Activated CD8-positive, alpha-beta memory T cell treated with anti-CD3 and anti-CD28 coated beads for 4 hours (primary cell): ENCODE data around the gene BAZ1A.
"Not testable (repeated sequence)": the region's sequence is repeated elsewhere in the genome, so short reads cannot be mapped to it uniquely, and the experiment has no call there.

Source experiments
- DNase-seq, 2 donors: peaks; one replicate each; pipeline ENCODE4 v3.0.0-alpha.2; 2020; ENCODE audit warnings: low read depth in 2 of 2

Gene BAZ1A

DNA sequence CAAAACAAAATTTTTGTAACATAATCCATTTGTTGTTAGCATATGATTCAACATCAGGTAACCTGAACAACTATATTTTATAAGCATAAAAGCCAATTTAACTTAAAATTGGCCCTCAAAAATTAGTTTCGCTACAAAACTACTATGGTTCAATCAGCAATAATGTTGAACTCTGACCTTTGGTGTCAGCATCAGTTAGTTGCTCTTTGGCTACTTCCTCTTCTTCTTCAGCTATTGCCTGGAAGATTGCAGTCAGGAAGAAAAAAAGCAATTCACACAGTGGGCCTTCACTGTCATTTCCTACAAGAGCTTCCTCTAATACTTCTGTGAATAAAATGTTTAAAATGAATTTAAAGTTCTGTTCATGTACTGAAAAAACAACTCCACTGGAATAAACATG lies 82.6 kb downstream of the BAZ1A start:
- DNase-seq: no peak

DNA sequence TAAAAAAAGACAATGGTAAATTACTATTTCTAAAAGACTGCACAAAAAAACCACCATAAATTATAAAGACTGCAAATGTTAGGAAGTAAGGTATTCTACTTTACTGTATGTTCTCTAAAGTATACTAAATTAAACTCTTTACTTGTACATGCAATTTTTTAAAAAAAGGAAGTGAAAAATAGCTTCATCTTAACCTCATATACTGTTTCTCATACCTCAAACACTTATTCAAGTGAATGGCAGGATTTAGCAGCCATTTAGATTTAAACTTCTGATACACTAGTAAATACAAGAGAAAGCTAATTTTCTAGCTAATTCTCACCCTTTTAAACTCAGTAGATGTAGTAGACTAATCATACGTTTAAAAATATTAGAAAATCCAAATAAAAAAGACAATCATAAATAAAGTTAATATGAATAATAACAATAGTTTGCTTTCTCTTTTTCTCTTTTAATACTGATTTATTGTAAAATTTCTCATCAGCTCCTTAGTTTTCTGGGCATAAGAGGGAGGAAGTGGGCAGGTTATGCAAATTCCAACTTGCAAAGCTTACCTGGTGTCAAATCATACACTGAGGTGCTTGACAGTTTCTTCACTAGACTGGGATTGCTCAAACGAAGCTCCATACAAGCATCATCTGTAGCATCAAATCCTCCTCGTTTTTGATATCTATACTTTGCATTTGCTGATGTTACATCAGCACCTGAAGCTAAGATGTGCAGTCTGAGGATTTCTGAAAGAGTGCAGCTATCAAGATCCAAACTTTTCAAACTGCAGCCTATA lies 89.7 kb downstream of the BAZ1A start:
- DNase-seq: no peak

DNA sequence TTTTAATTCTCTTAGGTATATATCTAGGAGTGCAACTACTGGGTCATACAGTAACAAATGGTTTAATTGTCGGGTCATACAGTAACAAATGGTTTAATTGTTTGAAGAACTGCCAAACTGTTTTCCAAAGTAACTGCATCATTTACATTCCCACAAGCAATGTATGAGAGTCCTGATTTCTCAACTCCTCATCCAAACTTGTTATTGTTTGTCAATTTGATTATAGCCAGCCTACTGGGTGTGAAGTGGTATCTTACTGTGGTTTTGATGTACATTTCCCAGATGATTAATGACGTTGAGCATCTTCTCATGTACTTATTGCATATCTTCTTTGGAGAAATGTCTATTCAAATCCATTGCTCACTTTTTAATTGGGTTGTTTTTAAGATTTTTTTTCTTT lies 93.1 kb downstream of the BAZ1A start:
- no peak for DNase-seq

DNA sequence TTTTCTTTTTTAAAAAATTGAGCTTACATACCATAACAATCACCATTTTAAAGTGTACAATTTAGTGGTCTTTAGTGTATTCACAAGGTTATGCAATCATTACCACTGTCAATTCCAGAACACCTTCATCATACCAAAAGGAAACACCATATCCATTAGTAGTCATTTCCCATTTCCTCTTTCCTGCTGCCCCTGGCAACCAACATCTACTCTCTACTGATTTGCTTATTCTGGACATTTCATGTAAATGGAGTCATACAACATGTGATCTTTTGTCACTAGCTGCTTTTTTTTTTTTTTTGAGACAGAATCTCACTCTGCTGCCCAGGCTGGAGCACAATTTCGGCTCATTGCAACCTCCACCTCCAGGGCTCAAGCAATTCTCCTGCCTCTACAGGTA lies 93.9 kb downstream of the BAZ1A start:
- DNase-seq: no peak

DNA sequence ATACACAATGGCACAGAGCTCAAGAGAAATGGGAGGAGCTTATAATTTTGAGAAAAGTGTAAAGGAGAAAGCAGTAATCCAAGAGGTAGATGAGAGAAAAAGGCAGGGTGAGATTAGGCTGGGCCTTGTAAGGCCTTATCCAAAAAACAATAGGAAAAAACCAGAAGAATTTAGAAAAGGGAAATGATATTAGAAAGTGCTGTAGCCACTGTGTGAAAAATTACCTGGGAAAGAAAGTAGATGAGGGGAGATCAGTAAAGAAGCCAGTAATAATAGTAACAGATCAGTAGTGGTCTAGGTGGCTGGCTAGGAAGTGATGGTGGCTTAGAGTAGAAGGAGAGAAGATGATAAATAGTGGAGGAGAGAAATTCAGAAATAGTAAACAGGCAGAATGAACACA lies 94.5 kb downstream of the BAZ1A start:
- DNase-seq: no peak

DNA sequence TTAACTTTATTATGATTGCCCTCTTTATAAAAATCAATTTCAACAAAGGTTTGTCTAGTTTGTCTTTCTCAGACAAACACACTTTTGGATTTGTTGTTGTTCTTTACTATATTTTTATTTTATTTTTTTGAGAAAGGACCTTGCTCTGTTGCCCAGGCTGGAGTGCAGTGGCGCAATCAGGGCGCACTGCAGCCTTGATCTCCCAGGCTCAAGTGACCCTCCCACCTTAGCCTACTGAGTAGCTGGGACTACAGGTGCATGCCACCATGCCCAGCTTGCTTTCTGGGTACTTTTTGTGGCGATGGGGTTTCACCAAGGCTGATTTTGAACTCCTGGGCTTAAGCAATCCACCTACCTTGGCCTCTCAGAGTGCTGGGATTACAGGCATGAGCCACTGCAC lies 96.4 kb downstream of the BAZ1A start:
- no peak for DNase-seq

DNA sequence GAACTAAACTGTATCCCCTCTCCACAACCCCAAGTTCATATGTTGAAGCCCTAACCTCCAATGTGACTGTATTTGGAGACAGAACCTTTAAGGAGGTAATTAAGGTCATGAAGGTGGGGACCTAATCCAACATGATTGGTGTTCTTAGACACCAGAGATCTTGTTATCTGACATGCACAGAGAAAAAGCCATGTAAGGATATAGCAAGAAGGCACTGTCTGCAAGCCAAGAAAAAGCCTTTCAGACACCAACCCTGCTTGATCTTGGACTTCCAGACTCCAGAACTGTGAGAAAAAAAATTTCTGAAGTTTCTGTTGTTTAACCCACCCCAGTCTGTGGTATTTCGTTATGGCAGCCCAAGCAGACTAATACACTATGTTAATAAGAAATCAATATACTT lies 98.5 kb downstream of the BAZ1A start:
- no peak for DNase-seq

DNA sequence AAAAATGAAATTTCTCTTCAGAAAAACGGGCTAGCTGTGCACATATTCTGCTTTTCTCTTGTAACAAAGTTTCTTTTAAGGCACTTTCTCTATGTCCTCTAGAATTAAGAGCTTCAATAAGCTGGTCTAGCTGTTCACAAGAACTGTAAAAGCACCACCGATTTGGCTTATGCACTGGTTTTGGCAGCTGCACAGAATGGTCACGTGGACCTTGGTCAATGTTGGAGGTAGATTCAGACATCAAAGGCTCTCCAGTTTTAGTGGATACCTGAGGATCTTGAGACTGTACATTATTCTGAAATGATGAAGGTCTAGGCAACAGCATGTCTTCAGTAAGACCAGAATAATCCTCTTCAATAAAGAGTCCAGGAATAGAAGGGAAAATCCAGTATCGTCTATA lies 99.2 kb downstream of the BAZ1A start:
- no peak for DNase-seq

DNA sequence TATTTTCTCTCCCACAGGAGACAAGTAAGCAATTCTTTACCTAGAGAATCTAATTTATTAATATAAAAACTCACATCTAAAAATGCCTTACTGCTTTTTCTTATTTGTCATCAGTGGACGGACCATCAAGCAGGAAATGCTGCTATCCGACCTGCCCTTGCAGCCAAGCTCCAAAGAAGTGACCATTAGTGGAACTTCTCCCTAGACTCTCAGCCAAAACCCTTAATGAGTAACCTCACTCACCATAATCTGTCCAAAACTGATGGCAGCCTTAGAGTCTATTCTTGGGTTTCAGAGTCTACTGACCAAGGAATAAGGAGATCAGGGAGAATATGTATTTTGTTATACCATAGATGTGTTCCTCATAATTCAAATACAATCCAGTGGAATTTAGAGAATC lies 99.8 kb downstream of the BAZ1A start:
- DNase-seq: no peak

DNA sequence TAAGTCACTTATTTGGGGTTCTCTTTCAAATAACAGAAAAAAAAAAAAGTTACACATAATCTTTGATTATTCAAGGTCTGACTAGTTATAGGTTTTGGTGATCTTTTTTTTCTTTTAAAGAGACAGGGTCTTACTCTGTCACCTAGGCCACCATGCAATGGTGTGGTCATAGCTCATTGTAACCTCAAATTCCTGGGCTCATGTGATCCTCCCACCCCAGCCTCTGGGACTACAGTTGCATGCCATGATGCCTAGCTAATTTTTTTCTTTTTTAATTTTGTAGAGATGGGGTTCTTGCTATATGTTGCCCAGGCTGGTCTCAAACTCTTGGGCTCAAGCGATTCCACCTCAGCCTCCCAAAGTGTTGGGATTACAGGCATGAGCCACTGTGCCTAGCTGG lies 104.3 kb downstream of the BAZ1A start:
- no peak for DNase-seq

DNA sequence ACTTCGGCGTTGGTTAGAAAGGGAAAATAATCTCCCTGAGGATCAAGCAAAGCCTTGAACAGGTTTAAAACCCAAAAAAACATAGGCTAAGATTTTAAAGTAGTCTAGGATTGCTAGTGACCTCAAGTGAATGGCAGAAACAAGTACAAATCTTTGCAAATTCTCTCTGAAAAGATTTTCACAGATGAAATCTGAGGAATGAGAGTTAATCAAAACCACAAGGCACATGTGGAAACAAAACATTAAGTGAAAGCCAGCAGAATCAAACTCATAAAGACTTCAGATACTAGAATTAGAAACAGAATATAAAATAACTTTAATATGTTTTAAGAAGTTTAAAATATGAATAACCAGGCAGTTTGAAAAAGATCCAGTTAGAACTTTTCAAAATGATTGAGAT lies 108.6 kb downstream of the BAZ1A start:
- no peak for DNase-seq

DNA sequence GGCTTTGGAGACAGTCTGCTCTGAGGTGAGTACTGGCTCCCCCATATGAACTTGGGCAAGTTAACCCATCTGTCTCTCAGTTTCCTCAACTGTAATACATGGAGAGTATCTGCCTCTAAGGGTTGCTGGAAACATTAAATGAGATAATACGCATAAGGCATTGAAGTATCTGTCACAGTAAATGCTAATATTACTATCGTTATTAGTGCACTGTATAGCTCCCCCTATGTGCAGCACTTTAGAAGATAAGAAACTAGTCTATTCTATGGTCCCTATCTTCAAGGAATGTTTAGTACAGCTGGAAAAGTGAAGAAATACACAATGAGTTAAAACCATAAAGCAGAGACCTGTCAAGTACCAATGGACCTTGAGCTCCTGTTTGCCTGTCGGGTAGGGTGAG lies 109.1 kb downstream of the BAZ1A start:
- DNase-seq: no peak

DNA sequence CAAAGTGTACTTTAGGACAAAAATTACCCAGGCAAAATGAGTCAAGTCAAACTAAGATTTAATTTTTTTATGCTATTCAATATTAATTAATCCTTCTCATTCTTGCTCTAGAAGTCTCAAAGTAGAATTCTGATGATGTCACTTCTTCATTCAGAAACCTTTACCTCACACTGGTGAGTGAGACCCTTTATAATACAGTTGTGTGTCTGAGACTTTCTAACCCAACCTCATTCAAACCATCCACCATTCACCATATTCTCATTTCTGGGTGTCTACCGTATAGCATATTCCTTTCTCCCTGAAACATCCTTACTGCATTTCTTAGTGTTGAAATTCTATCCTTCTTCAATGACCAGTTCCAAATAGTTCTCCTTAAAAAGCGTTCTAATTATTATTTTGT lies 119.9 kb downstream of the BAZ1A start:
- DNase-seq: no peak

DNA sequence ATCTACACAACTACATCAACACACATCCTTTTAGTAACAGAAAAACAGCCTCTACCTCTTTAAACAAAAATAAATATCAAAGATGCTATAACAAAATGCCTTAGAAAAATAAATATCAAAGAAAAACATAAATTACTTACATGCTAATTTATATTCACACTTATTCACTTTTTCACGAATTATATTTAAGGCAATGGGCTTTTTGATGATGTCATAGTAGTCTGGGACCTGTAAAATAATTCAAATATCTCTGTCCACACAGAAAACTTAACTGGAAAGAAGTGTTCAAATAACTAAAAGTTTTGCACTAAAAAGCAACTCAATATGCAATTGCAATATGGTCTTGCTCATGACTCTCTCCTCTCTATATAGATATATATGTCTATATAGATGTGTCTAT lies 120.5 kb downstream of the BAZ1A start:
- DNase-seq: no peak

DNA sequence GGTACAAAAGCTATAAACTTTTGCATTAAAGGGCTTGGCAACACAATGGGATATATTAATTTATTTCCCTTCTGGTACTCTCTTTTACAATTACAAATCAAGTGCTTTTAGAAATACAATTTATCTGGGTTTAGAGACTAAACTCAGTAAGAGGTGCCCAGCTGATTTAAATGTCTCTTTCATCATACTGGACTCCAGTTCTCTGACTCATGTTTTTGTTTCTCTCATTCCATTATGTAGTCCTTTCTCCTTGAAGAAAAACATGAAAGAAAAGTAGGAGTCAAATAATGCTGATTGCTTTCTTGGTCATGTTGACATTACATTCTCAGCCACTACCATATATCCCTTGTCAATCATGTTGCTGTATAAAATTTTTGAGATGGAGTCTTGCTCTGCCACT lies 124.5 kb downstream of the BAZ1A start:
- DNase-seq: no peak

DNA sequence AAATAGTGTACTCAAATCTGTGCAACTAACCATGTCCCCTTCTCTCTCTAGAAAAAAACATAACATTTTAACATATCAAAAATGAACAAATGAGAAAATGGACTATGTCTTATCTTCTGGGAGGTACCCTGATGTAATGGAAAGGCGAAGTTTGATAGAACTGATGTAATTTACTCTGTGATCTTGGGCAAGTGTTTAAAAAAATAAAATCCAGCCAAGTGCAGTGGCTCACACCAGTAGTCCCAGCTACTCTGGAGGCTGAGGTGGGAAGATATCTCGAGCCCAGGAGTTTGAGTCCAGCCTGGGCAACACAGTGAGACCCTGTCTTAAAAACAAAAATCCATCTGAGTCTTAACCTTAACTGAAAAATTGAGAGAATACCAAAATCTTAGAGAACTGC lies 124.9 kb downstream of the BAZ1A start:
- no peak for DNase-seq

DNA sequence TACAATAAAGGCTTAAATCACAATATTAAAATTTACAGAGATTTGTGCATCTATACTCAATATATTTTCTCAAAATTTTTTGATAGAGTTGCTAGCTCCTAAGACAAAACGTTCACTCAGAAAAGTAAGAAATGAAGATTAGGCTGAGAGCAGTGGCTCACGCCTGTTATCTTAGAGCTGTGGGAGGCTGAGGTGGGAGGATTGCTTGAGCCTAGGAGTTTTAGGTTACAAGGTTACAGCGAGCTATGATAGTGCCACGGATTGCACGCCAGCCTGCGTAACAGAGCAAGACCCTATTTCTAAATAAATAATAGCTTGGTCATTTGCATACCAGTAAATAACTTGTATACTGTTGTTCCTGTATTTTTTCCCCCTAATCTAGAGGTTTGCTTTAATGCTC lies 125.8 kb downstream of the BAZ1A start:
- no peak for DNase-seq

DNA sequence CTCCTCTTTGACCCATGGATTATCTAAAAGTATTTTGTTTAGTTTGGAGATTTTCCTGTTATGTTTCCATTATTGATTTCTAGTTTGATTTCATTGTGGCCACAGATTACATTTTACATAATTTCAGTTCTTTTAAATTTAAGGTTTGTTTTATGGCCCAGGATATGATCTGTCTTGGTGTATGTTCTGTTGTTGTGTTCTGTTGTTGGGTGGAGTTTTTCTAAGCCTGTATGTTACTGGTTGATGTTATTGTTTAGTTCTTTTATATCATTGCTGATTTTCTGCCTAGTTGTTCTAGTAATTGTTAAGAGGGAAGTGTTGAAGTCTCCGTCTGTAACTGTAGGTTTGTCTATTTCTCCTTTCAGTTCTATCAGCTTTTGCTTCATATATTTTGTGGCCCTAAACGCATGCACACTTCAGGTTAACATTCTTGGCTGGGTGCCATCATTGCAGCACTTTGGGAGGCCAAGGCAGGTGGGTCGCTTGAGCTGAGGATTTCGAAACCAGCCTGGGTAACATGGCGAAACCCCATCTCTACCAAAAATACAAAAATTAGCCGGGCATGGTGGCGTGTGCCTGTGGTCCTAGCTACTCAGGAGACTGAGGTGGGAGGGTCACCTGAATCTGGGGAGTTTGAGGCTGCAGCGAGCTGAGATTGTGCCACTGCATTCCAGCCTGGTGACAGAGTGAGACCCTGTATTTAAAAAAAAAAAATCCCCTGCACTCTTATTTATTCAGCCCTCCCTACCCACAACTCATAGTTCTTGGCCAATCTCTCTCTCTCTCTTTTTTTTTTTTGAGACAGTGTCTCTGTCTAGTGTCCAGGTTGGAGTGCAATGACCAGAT lies 132.7 kb downstream of the BAZ1A start:
- no peak for DNase-seq

DNA sequence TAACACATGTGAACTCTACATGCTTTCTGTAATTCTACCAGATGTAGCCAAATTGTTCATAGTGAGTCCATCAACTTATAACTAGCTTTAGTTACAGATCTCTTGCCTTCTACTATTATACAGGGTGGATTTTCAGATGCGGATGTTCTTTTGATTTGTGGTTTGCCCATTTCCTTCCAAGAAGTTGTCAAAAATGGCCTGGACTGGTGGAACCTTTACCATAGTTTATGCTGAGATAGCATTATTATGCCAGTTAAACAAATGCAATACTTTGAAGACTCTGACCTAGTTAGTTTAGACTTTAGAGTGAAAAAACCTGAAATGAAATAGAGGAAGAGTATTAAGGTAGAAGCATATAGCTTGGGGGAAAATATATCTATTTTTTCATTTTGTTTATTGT lies 133.3 kb downstream of the BAZ1A start:
- DNase-seq: no peak

DNA sequence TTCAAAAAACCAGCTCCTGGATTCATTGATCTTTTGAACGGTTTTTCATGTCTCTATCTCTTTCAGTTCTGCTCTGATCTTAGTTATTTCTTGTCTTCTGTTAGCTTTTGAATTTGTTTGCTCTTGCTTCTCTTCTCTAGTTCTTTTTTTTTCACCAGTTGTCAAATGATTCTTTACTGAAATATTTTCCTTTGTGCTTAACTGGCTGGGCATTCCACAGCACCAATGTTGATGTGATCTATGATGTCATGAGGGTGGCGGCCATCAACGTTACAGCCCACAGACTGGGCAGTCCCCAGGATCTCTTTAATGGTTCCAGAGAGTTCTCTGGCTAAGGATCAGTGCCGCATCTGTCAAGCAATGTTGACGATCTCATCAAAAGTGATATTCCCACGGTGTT lies 135.0 kb downstream of the BAZ1A start:
- DNase-seq: not testable (repeated sequence)

DNA sequence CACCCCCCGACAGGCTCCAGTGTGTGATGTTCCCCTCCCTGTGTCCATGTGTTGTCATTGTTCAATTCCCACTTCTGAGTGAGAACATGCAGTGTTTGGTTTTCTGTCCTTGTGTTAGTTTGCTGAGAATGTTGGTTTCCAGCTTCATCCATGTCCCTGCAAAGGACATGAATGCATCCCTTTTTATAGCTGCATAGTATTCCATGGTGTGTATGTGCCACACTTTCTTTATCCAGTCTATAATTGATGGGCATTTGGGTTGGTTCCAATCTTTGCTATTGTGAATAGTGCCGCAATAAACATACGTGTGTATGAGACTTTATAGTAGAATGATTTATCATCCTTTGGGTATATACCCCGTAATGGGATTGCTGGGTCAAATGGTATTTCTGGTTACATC lies 138.1 kb downstream of the BAZ1A start:
- DNase-seq: not testable (repeated sequence)

DNA sequence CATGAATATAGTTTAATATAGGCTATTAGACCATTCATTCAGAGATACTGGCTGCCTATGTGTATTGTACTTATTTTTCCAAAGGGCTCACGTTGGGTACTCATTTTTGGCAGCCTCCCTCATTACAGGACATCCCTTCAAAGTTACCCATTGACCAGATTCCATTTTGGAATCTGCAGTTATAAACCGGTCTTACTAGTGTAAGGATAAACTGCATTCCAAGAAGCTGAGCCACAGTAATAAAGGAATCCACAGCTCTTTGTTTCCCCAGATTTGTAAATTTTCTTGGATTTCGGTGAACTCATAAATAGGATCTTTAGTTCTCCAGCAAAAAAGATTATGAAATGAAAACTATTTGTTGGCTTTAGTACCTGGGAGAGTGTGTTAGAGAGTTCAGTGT lies 141.9 kb downstream of the BAZ1A start:
- no peak for DNase-seq

DNA sequence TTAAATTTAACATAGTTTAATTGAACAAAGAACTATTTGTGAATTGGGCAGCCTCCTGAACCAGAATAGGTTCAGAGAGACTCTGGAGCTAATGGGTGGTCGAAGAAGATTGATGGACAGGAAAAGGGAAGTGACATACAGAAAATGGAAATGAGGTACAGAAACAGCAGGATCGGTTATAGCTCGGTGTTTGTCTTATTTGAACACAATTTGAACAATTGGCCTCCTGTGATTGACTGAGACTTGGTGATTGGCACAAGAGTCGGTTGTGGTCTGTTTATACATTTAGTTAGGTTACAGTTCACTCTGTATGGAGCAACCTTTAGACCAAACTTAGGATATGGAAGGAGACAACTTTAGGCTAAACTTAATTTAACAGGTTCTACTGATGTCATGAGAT lies 142.4 kb downstream of the BAZ1A start:
- DNase-seq: no peak
